Stimulated activated CD4-positive, alpha-beta T cell treated with anti-CD3 and anti-CD28 coated beads, Interleukin-2, amount 100 ng/mL, for 4 hours (primary cell): ENCODE results near the gene SND1.

Source experiments
- DNase-seq: peaks from one replicate; pipeline ENCODE4 v3.0.0-alpha.2; 2020; ENCODE audit warnings: low read depth

Gene SND1

DNA sequence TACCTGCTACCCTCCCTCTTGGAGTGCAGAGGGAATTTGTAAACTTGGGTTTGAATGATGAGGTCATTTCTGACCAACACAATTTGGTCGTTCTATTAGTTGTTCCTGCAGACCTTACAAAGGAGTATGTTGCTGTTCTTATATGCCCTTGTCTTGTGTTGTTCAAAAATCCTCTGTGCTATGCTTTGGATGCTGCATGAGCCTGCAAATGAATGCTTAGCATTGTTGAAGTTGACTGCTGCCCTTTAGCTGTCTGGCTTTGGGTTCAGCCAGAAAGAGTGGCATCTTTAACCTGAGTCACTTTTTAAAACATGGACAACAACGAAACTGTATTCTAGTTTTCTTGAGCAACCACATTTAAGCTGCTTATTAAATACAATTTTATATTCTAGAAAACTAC is 80.3 kb downstream of the SND1 start:
- no peak for DNase-seq

- no peak for DNase-seq
Observed at GRCh38 chr7:127733986-127734385, 82.0 kb downstream of the SND1 start.

DNA sequence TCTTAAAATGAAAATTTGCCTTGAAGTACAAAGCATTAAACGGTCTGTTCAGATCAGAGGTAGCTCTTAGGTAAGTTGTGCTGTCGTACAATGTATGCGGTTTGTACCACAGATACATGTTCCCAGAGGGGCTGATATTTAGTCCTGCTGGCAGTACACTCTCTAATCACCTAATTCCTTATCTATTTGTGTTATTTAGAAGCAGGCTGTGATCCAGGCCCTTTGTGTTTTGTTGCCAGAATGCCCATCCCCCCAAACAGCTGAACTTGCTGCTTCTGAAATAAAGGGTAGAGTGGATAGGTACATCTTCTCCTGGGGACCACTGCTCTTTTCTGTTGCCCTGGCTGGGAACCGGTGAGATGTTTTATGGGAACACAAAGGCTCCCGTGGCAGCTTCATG is 84.5 kb downstream of the SND1 start:
- DNase-seq = no peak

DNA sequence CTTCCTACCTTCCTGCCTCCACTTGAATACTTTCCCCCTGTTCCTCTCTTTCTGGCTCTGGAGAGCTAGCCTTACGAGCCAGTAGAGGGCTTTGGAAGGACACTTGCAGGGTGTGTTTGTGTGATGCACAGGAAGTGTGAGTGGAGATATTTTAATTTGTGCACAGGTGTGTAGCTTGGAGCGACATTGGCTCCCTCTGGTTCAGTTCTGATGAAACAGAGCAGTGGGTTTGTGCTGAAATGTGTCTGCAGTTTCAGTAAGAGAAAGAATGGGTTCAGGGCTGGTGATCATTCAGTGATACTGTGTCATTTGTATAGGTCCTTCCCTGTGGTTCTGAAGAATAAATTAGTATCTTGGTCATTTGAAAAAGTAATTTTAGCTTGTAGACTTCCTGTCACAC is 86.9 kb downstream of the SND1 start:
- DNase-seq = no peak

GRCh38 chr7:127741764-127742375 is 89.9 kb downstream of the SND1 start:
- no peak for DNase-seq

DNA sequence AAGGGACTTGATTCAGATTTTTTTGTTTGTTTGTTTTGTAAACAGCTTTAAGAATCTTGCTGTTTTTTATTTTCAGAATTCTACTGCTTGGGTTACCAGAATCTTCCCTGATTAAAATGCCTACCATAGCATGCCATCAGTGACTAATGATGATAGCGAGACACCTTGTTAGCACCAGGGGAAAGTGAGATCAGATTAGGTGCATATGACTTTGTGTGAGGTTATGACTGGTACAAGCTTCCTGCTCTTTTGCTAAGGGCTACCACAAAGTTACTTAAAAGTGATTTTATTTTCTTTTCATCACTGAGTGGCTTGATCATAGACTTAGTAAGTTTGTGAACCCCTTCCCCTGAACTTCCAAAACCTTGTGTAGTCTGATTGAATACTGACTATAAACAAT is 93.5 kb downstream of the SND1 start:
- no peak for DNase-seq

- DNase-seq = no peak
Observed at GRCh38 chr7:127751062-127751461, 99.1 kb downstream of the SND1 start.

DNA sequence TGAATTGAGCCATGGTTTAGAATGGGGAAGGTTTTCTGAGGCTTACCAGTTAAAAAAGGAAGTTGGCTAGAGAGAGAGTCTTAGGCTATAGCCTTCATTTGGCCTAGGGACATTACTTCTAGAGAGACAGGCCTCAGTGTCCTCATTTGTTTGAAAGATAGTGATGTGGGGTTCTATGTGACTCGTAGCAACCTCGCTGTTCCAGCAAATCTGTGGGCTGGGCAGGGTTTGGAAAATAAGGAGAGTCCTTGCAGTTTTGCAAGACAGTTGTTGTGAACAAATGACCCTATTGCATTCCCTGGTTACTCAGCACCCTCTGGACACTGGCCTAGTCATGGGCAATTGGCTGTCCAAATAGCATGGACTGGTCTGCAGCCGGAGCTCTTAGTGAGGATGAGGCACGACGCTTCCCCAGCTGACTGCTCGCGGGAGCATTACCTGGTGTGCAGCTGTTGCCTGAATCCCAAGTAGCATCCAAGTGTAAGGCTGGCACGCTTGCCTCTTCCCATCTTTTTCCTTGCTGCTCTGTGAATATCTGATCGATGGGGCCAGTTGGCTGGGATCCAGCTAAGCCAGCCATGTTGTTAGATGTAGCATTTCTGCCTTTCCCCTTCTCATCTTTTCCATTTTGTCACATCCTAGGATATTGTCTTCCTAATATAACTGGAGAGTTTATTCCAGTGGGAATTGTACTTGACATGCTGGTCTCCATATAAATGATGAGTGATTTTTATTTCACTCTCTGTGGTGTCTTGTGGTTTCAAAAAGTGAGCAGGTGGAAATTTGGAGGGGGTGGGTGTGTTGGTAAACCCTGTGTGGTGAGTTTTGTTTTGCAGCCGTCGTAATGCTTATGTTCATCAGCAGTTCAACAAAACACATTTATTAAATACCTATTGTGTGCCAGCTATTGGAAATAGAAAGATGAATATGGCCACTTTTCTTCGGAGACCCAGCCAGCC is 99.8 kb downstream of the SND1 start:
- no peak for DNase-seq

- no peak for DNase-seq
Observed at GRCh38 chr7:127752829-127753228, 100.8 kb downstream of the SND1 start.

DNA sequence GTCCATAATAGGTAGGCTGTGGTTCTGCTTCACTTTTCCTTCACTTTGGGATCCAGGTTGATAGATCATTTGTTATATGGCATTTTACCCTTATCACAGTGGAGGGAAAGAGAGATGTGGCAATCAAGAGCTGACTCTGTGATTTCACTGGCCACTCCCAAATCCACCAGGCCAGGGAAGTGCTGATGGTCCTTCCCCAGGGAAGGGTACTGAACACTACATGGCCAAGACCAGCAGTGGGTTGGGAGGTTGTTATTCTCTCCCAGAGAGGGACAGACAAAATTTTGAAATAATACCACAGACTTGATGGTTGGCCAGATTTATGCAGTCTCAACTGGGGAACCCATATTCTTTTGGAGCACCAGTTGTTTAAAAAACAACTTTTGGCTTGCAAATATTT is 102.5 kb downstream of the SND1 start:
- no peak for DNase-seq

- DNase-seq = no peak
Observed at GRCh38 chr7:127755521-127755920, 103.5 kb downstream of the SND1 start.

DNA sequence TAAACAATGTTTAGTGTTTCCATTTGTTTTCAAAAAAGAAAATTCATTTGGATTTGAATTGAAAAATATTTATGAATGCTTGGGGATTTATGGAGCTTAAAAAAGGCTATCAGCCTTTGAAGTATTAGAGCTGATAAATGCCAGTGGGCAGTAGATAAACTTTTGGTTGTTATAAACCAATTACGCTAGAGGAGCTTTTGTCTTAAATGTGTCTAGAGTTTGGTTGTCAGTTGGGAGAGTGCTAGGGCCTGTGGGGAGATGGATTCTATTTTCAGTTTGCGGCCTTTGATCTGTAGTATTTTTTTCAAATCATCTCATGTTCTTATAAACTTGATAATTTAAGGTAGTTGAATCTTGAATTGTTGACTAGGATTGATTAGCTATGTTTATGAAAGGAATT is 104.0 kb downstream of the SND1 start:
- no peak for DNase-seq

- DNase-seq = no peak
Observed at GRCh38 chr7:127758105-127758504, 106.1 kb downstream of the SND1 start.

DNA sequence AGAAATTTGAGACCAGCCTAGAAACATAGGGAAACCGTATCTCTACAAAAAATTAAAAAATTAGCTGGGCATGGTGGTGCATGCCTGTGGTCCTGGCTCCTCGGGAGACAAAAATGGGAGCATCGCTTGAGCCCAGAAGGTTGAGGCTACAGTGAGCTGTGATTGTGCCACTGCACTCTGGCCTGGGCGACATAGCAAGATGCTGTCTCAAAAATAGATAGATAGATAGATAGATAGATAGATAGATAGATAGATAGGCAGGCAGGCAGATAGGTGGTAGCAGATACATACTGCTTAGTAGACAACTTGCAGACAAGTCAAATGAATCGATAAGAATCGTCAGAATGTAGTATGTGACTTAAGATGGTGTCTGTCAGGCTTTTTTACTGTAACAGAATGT is 106.9 kb downstream of the SND1 start:
- DNase-seq = no peak

DNA sequence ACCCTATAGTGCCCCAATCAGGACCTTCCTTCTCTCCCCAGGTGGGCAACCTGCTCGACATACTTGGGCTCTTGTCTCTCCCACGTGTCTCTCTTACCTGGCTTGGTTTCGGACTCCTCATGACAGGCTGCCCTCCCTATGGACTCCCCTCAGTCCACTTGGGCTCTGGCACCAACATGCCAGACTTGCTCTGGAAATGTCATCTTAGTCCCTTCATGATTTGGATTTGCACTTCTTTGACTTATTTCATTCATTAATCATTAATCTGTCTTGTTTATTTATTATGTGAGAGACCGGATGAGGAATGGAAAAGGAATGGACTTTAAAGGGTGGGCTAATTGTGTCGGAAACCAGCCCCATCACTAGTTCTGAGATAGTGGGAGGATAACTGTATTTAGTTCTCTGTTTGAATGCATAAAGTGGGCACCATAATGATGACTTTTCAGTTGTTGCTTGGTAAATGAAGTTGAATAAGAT is 108.0 kb downstream of the SND1 start:
- DNase-seq = no peak

DNA sequence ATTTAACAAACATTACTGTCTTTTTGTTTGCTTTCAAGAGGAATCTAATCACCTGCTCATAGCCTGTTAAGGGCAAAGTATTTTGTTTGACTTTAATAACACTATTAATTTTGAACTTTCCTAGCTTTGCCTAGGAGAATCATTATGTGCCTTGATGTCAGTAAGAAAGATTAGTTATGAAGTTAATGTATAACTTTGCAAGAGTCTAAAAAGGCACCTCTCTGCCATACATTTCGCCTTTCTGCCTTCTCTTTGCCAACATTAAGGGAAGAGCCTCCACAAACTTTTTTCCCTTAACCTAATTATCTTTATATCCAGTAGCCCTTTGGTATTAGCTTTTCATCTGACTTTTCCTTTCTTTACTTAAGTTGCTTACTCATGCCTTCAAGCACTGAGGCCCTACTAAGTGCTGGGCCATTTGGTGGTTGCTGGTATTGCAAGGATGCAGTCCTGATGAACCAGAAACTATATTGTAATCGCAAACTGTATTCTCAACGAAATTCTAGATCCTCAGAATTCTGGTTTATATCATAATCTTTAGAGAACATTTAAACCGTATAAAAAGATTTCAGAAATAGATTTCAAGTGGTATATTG is 108.5 kb downstream of the SND1 start:
- no peak for DNase-seq

GRCh38 chr7:127761196-127761595 is 109.2 kb downstream of the SND1 start:
- no peak for DNase-seq

- DNase-seq = no peak
Observed at GRCh38 chr7:127764681-127765080, 112.7 kb downstream of the SND1 start.

DNA sequence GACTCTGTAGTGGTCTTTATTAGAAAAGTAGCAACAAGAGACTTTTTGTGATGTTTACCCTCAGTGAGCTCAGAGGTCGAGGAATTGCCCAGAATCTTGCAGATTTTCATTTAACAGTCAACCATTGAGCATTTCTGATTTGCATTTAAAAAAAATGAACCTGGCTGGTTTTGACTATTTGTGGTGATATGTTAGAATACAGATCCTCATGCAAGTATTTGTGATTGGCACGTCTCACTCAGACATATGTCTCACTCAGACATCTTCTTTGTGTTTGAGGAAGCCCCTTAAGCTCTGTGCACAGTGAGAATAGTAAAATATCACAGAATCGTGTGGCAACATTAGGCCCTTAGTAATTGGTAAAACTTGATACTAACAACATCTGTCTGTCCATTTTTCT is 113.2 kb downstream of the SND1 start:
- no peak for DNase-seq

DNA sequence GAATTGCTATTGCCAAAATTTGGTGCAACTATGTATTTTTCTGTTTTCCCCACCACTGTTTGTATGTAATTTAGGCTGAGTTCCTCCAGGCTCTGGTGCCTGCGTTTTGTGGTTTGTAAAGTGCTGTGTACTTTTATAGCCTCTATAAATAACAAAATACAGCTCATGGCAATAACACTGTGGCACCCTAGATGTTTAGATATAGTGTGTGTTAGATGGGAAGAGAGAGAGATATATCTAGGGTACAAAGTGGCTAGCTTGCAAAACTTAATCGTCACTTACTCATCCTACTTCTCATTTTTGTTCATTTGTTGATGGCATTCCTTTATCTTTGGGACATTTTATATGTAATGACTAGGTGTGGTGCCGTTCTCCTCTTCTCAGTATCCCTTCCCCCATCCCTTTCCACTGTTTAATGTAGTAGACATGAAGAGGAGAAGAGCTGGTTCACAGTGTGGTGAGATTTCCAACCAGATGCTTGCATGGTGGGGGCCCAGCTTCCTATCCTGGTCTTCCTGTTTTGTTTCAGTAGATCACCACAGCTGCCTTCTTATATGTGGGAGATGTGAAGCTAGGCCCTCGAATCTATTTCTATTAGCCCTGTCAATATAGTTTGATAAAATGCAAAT is 115.0 kb downstream of the SND1 start:
- DNase-seq = no peak

DNA sequence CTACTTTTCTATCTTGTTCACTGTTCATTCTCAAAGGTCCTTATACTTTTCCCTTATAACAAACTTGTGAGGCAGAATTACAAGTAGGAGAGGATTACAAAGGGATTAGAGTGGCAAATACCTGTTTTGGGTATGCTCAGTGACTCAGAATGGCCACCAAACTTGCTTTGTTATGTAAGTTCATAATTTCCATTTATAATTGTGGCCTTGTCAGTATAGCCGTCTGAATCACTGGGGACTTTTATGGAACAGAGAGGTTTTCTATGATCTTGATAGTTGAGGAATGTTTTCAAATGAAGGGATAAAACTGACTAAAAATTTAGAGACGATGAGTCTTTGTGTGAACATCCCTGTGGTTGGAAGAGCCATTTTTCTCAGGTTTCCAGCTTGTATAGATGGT is 116.2 kb downstream of the SND1 start:
- DNase-seq = no peak

DNA sequence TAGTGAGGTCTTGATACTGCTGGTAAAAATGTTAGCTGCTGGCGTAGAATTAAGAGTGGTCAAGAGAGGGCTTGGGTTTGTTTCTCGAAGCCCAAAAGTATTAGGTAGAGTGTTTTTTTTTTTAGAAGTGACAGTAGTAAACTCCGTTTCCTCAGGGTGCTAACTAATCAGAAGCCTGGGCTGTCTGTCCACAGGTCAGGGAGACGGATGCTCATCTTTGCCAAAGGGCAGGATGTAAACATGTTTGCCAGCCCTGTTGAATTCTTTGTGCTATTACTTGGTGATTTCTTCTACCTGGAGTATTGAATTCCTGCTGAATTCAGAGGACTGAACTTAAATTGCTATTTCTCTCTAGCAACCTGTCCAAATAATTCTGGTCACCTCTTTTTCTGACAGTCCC is 117.1 kb downstream of the SND1 start:
- DNase-seq = no peak
